CD4-positive, alpha-beta T cell treated with Interleukin-15 for 1 hour (primary cell): ENCODE data around the gene PSMD14.

ENCODE experiments used
- DNase-seq: peaks from one replicate; pipeline ENCODE4 v3.0.0-alpha.2; 2020

The PSMD14 gene

GRCh38 chr2:161420406-161421074 is 112.3 kb downstream of the PSMD14 start:
- DNase-seq: no peak

- no peak for DNase-seq
Measured at GRCh38 chr2:161421686-161422085, 113.5 kb downstream of the PSMD14 start.

GRCh38 chr2:161422816-161423403 is 114.7 kb downstream of the PSMD14 start:
- no peak for DNase-seq

- DNase-seq: no peak
Measured at GRCh38 chr2:161423421-161424393, 115.5 kb downstream of the PSMD14 start.

- DNase-seq: no peak
Measured at GRCh38 chr2:161424394-161424769, 116.2 kb downstream of the PSMD14 start.

GRCh38 chr2:161424891-161425727 is 116.9 kb downstream of the PSMD14 start:
- DNase-seq: no peak

GRCh38 chr2:161425728-161426454 is 117.7 kb downstream of the PSMD14 start:
- no peak for DNase-seq

GRCh38 chr2:161426455-161426921 is 118.3 kb downstream of the PSMD14 start:
- no peak for DNase-seq

- DNase-seq: no peak
Measured at GRCh38 chr2:161426922-161427663, 118.9 kb downstream of the PSMD14 start.

- no peak for DNase-seq
Measured at GRCh38 chr2:161427664-161428587, 119.7 kb downstream of the PSMD14 start.

- no peak for DNase-seq
Measured at GRCh38 chr2:161430386-161430785, 122.2 kb downstream of the PSMD14 start.

- no peak for DNase-seq
Measured at GRCh38 chr2:161432107-161432506, 123.9 kb downstream of the PSMD14 start.

GRCh38 chr2:161434118-161434517 is 125.9 kb downstream of the PSMD14 start:
- DNase-seq: no peak

GRCh38 chr2:161436411-161436810 is 128.2 kb downstream of the PSMD14 start:
- DNase-seq: no peak

- DNase-seq: no peak
Measured at GRCh38 chr2:161438598-161438997, 130.4 kb downstream of the PSMD14 start.

GRCh38 chr2:161445097-161445496 is 136.9 kb downstream of the PSMD14 start:
- no peak for DNase-seq

GRCh38 chr2:161448431-161448830 is 140.2 kb downstream of the PSMD14 start:
- no peak for DNase-seq
